GM13977 (cell line): ENCODE results near the gene ATP11B.
"Not testable (repeated sequence)": the region's sequence is repeated elsewhere in the genome, so short reads cannot be mapped to it uniquely, and the experiment has no call there.

Source experiments
- DNase-seq: peaks from one replicate; pipeline ENCODE4 v3.0.0; 2012; ENCODE audit warnings: low spot score
- CTCF ChIP-seq: IDR thresholded peaks from 2 replicates; pipeline ENCODE4 v1.5.1; 2012; ENCODE audit warnings: mild to moderate bottlenecking, control low read depth; ENCODE audit not compliant: insufficient read depth; ENCODE audit errors: extremely low read depth, missing control alignments
- in situ Hi-C: fragments of 300-500 bp; cut with MboI; formaldehyde crosslinking; loops from one replicate; pipeline ENCODE4 v1.12.0; 2022; ENCODE audit warnings: low sequenced_read_pairs, low pct_unique_long_range_greater_than_20kb, mixed read lengths, inconsistent platforms; ENCODE audit not compliant: unreplicated experiment

ATP11B gene

DNA sequence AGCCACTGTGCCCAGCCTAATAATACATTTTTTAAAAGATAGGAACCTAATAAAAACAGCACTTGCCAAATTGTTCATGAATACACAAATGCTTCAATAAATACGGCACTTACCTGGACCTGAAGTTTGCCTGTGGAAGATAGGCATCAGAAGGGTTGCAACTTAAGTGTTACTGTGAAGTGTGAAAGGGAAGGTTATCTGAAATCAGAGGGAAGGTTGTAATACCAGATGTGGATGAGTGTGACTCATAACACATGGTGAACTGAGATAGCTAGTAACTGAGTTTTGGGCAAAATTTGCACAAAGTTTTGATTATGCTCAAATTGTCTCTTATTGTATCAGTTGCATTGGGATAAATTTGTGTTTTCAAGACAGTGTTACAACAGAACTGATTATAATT, 68.0 kb downstream of the ATP11B start:
- TF ChIP-seq CTCF: no peak
- in situ Hi-C loops: no loop called here
- no peak for DNase-seq

GRCh38 chr3:182862159-182862860, 69.0 kb downstream of the ATP11B start:
- no peak for DNase-seq
- in situ Hi-C loops: no loop called here
- no peak for TF ChIP-seq CTCF

GRCh38 chr3:182869059-182869458, 75.8 kb downstream of the ATP11B start:
- no peak for TF ChIP-seq CTCF

DNA sequence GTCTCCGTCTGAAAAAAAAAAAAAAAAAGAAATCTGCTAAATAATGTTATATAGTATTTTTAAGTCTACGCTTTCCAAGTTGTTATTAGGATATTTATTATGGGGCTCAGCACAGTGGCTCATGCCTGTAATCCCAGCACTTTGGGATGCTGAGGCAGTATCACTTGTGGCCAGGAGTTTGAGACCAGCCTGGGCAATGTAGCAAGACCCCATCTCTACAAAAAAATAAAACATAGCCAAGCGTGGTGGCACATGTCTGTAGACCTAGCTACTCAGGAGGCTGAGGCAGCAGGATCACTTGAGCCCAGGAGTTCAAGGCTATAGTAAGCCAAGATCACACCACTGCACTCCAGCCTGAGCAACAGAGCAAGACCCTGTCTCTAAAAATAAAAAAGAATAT, 77.6 kb downstream of the ATP11B start:
- in situ Hi-C loops, DNase-seq: not testable (repeated sequence)

More at GRCh38 chr3:182869059-182869458, 75.8 kb downstream of the ATP11B start:
- in situ Hi-C loops: no loop called here
- DNase-seq: no peak

DNA sequence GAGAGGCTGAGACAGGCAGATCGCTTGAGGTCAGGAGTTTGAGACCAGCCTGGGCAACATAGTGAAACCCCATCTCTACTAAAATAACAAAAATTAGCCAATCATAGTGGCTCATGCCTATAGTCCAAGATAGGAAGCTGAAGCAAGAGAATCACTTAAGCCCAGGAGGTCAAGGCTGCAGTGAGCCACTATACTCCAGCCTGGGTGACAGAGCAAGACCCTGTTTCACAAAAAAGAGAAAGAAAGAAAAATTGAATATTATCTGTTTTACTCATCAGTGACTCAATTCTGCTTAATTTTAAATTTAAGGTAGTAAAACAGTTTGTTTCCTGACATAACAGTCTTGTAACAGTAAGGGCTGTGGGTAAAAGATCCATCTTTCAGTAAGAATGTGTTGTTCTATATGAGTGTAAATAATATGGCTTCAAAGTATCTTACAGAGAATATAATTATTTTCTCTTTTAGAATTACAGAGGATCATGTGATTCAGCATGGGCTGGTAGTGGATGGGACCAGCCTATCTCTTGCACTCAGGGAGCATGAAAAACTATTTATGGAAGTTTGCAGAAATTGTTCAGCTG, 85.8 kb downstream of the ATP11B start:
- DNase-seq: no peak
- in situ Hi-C loops: no loop called here
- no peak for TF ChIP-seq CTCF

DNA sequence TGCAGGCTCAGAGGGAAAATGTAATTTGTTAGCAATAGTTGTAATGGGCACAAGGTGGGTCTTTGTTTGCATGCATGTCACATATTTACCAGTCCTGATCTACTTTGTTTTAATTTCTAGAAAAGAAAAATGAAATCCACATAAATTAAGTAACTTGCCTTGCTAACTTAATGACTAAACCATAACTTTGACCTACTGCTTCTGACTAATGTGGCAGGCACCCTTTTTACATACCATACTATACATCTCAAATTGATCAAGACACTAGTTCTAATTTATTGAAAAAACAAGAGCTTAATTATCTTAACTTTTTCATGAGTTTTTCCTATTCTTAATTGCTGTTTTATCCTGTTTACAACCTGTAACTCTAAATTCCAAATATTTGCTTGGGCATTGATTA, 93.2 kb downstream of the ATP11B start:
- no peak for DNase-seq
- no peak for TF ChIP-seq CTCF
- in situ Hi-C loops: no loop called here

DNA sequence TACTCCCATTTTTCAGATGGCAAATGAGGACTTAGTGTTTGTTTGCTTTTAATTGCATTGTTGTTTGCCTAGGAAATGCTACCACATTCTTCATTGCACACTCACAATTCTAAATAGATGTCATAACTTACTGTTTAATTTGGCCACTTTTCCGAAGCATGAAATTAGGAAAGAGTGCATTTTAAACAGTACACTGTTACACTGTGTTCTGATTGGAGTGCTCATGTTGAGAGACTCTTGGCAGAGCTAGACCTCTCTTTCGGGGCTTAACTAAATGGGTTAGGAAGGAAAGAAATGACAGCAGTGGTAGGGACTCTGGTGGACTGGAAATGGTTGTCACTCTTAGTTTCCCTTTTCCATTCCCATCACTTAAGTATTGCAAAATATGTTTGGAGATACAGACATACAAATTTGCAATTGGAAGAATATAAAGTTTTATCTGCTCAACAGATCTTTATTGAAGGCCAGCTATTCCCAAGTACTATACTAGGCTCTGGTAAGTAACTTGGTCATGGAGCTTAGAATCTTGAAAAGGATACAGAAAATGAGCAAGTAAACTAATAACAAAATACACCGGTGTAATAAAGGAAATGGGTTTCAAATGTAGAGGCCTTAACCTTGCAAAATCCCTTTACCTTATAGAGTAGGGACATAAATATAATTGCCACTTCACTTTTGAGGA, 96.8 kb downstream of the ATP11B start:
- no peak for TF ChIP-seq CTCF
- DNase-seq: no peak
- in situ Hi-C loops: no loop called here
